ENCODE measurements around the gene DNAI7. TPM values are rescaled to one million over a fixed set of nuclear protein-coding genes. Genes with fewer than 3 reads are reported as not detected.

DNAI7 gene
- total and polyA plus RNA-seq, 2 donors = 0.42 to 1.1 TPM

- H3K27ac ChIP-seq (ENCODE audit: low read depth in 1 of 2, low read length in 1 of 2) = no peak overlapping the region
- no peaks in the 10 kb centered on the region for H3K9me3 ChIP-seq (ENCODE audit: control insufficient read depth in 2 of 2, insufficient read depth in 1 of 2, low read length in 1 of 2)
- H3K4me3 ChIP-seq (ENCODE audit: low read length in 2 of 2) = no peak overlapping the region
- 86% methylated on average over 5 of the region's 5 CpGs for WGBS
- no peaks in the 10 kb centered on the region for H3K36me3 ChIP-seq (ENCODE audit: control insufficient read depth in 2 of 2, insufficient read depth in 2 of 2, low read length in 1 of 2)
- H3K4me1 ChIP-seq (ENCODE audit: control insufficient read depth in 2 of 2, insufficient read depth in 2 of 2, low read length in 2 of 2) = no peaks in the 10 kb centered on the region
- H3K27me3 ChIP-seq (ENCODE audit: control insufficient read depth in 2 of 2, insufficient read depth in 1 of 2, low read length in 1 of 2) = no peaks in the 10 kb centered on the region
- no peak for DNase-seq (ENCODE audit: low read depth in 6 of 9, low spot score in 9 of 9)
Measured at GRCh38 chr12:25151476-25151875, 43.5 kb downstream of the DNAI7 start.

- Histone ChIP-seq H3K27me3 (ENCODE audit: control insufficient read depth in 2 of 2, insufficient read depth in 1 of 2, low read length in 1 of 2) (no peaks in the 10 kb centered on the region), H3K27ac (ENCODE audit: low read depth in 1 of 2, low read length in 1 of 2) (no peak overlapping the region), H3K4me3 (ENCODE audit: low read length in 2 of 2) (no peak overlapping the region), H3K4me1 (ENCODE audit: control insufficient read depth in 2 of 2, insufficient read depth in 2 of 2, low read length in 2 of 2) (no peaks in the 10 kb centered on the region), H3K9me3 (ENCODE audit: control insufficient read depth in 2 of 2, insufficient read depth in 1 of 2, low read length in 1 of 2) (no peaks in the 10 kb centered on the region), H3K36me3 (ENCODE audit: control insufficient read depth in 2 of 2, insufficient read depth in 2 of 2, low read length in 1 of 2) (no peaks in the 10 kb centered on the region)
- no peak for DNase-seq (ENCODE audit: low read depth in 6 of 9, low spot score in 9 of 9)
- WGBS = 97% methylated on average over 1 of the region's 1 CpG
Measured at GRCh38 chr12:25146686-25147085, 48.3 kb downstream of the DNAI7 start.

GRCh38 chr12:25135531-25136154 is 59.3 kb downstream of the DNAI7 start:
- H3K27me3 ChIP-seq (ENCODE audit: control insufficient read depth in 2 of 2, insufficient read depth in 1 of 2, low read length in 1 of 2) = no peaks in the 10 kb centered on the region
- H3K4me1 ChIP-seq (ENCODE audit: control insufficient read depth in 2 of 2, insufficient read depth in 2 of 2, low read length in 2 of 2) = no peaks in the 10 kb centered on the region
- H3K36me3 ChIP-seq (ENCODE audit: control insufficient read depth in 2 of 2, insufficient read depth in 2 of 2, low read length in 1 of 2) = no peaks in the 10 kb centered on the region
- 88% methylated on average over 6 of the region's 6 CpGs for WGBS
- no peak for DNase-seq (ENCODE audit: low read depth in 6 of 9, low spot score in 9 of 9)
- no peaks in the 10 kb centered on the region for H3K9me3 ChIP-seq (ENCODE audit: control insufficient read depth in 2 of 2, insufficient read depth in 1 of 2, low read length in 1 of 2)
- no peak overlapping the region for H3K4me3 ChIP-seq (ENCODE audit: low read length in 2 of 2)
- H3K27ac ChIP-seq (ENCODE audit: low read depth in 1 of 2, low read length in 1 of 2) = no peak overlapping the region

- Histone ChIP-seq H3K4me1 (ENCODE audit: control insufficient read depth in 2 of 2, insufficient read depth in 2 of 2, low read length in 2 of 2) (no peaks in the 10 kb centered on the region), H3K27ac (ENCODE audit: low read depth in 1 of 2, low read length in 1 of 2) (no peak overlapping the region), H3K36me3 (ENCODE audit: control insufficient read depth in 2 of 2, insufficient read depth in 2 of 2, low read length in 1 of 2) (no peaks in the 10 kb centered on the region), H3K27me3 (ENCODE audit: control insufficient read depth in 2 of 2, insufficient read depth in 1 of 2, low read length in 1 of 2) (no peaks in the 10 kb centered on the region), H3K9me3 (ENCODE audit: control insufficient read depth in 2 of 2, insufficient read depth in 1 of 2, low read length in 1 of 2) (no peaks in the 10 kb centered on the region), H3K4me3 (ENCODE audit: low read length in 2 of 2) (no peak overlapping the region)
- 96% methylated on average over 2 of the region's 2 CpGs for WGBS
- DNase-seq (ENCODE audit: low read depth in 6 of 9, low spot score in 9 of 9) = no peak
Measured at GRCh38 chr12:25131270-25131669, 63.7 kb downstream of the DNAI7 start.

- Histone ChIP-seq H3K27ac (ENCODE audit: low read depth in 1 of 2, low read length in 1 of 2) (no peak overlapping the region), H3K4me1 (ENCODE audit: control insufficient read depth in 2 of 2, insufficient read depth in 2 of 2, low read length in 2 of 2) (no peaks in the 10 kb centered on the region), H3K4me3 (ENCODE audit: low read length in 2 of 2) (no peak overlapping the region), H3K36me3 (ENCODE audit: control insufficient read depth in 2 of 2, insufficient read depth in 2 of 2, low read length in 1 of 2) (no peaks in the 10 kb centered on the region), H3K27me3 (ENCODE audit: control insufficient read depth in 2 of 2, insufficient read depth in 1 of 2, low read length in 1 of 2) (no peaks in the 10 kb centered on the region), H3K9me3 (ENCODE audit: control insufficient read depth in 2 of 2, insufficient read depth in 1 of 2, low read length in 1 of 2) (no peaks in the 10 kb centered on the region)
- DNase-seq (ENCODE audit: low read depth in 6 of 9, low spot score in 9 of 9) = peak in 7 of 9 donors; percentile 12 to 55 (median 20)
Measured at GRCh38 chr12:25130741-25131188, 64.2 kb downstream of the DNAI7 start.

GRCh38 chr12:25126746-25127145 is 68.2 kb downstream of the DNAI7 start:
- Histone ChIP-seq H3K27me3 (ENCODE audit: control insufficient read depth in 2 of 2, insufficient read depth in 1 of 2, low read length in 1 of 2) (no peaks in the 10 kb centered on the region), H3K4me3 (ENCODE audit: low read length in 2 of 2) (no peak overlapping the region), H3K36me3 (ENCODE audit: control insufficient read depth in 2 of 2, insufficient read depth in 2 of 2, low read length in 1 of 2) (no peaks in the 10 kb centered on the region), H3K27ac (ENCODE audit: low read depth in 1 of 2, low read length in 1 of 2) (no peak overlapping the region), H3K4me1 (ENCODE audit: control insufficient read depth in 2 of 2, insufficient read depth in 2 of 2, low read length in 2 of 2) (no peaks in the 10 kb centered on the region), H3K9me3 (ENCODE audit: control insufficient read depth in 2 of 2, insufficient read depth in 1 of 2, low read length in 1 of 2) (no peaks in the 10 kb centered on the region)
- no peak for DNase-seq (ENCODE audit: low read depth in 6 of 9, low spot score in 9 of 9)
- 99% methylated on average over 1 of the region's 1 CpG for WGBS

GRCh38 chr12:25126101-25126500 is 68.9 kb downstream of the DNAI7 start:
- no peak for DNase-seq (ENCODE audit: low read depth in 6 of 9, low spot score in 9 of 9)
- H3K9me3 ChIP-seq (ENCODE audit: control insufficient read depth in 2 of 2, insufficient read depth in 1 of 2, low read length in 1 of 2) = no peaks in the 10 kb centered on the region
- no peaks in the 10 kb centered on the region for H3K27me3 ChIP-seq (ENCODE audit: control insufficient read depth in 2 of 2, insufficient read depth in 1 of 2, low read length in 1 of 2)
- no peak overlapping the region for H3K4me3 ChIP-seq (ENCODE audit: low read length in 2 of 2)
- H3K27ac ChIP-seq (ENCODE audit: low read depth in 1 of 2, low read length in 1 of 2) = no peak overlapping the region
- no peaks in the 10 kb centered on the region for H3K36me3 ChIP-seq (ENCODE audit: control insufficient read depth in 2 of 2, insufficient read depth in 2 of 2, low read length in 1 of 2)
- no peaks in the 10 kb centered on the region for H3K4me1 ChIP-seq (ENCODE audit: control insufficient read depth in 2 of 2, insufficient read depth in 2 of 2, low read length in 2 of 2)

- H3K9me3 ChIP-seq (ENCODE audit: control insufficient read depth in 2 of 2, insufficient read depth in 1 of 2, low read length in 1 of 2) = no peaks in the 10 kb centered on the region
Measured at GRCh38 chr12:25124493-25124892, 70.5 kb downstream of the DNAI7 start.

GRCh38 chr12:25123126-25123525 is 71.8 kb downstream of the DNAI7 start:
- Histone ChIP-seq H3K9me3 (ENCODE audit: control insufficient read depth in 2 of 2, insufficient read depth in 1 of 2, low read length in 1 of 2) (no peaks in the 10 kb centered on the region), H3K36me3 (ENCODE audit: control insufficient read depth in 2 of 2, insufficient read depth in 2 of 2, low read length in 1 of 2) (no peaks in the 10 kb centered on the region), H3K27me3 (ENCODE audit: control insufficient read depth in 2 of 2, insufficient read depth in 1 of 2, low read length in 1 of 2) (no peaks in the 10 kb centered on the region), H3K4me1 (ENCODE audit: control insufficient read depth in 2 of 2, insufficient read depth in 2 of 2, low read length in 2 of 2) (no peaks in the 10 kb centered on the region), H3K4me3 (ENCODE audit: low read length in 2 of 2) (no peak overlapping the region), H3K27ac (ENCODE audit: low read depth in 1 of 2, low read length in 1 of 2) (no peak overlapping the region)
- WGBS = 24% methylated on average over 1 of the region's 1 CpG
- DNase-seq (ENCODE audit: low read depth in 6 of 9, low spot score in 9 of 9) = no peak

More at GRCh38 chr12:25124493-25124892, 70.5 kb downstream of the DNAI7 start:
- no peak for DNase-seq (ENCODE audit: low read depth in 6 of 9, low spot score in 9 of 9)
- Histone ChIP-seq H3K36me3 (ENCODE audit: control insufficient read depth in 2 of 2, insufficient read depth in 2 of 2, low read length in 1 of 2) (no peaks in the 10 kb centered on the region), H3K27me3 (ENCODE audit: control insufficient read depth in 2 of 2, insufficient read depth in 1 of 2, low read length in 1 of 2) (no peaks in the 10 kb centered on the region), H3K4me1 (ENCODE audit: control insufficient read depth in 2 of 2, insufficient read depth in 2 of 2, low read length in 2 of 2) (no peaks in the 10 kb centered on the region), H3K4me3 (ENCODE audit: low read length in 2 of 2) (no peak overlapping the region), H3K27ac (ENCODE audit: low read depth in 1 of 2, low read length in 1 of 2) (no peak overlapping the region)

- Histone ChIP-seq H3K36me3 (ENCODE audit: control insufficient read depth in 2 of 2, insufficient read depth in 2 of 2, low read length in 1 of 2) (no peaks in the 10 kb centered on the region), H3K4me1 (ENCODE audit: control insufficient read depth in 2 of 2, insufficient read depth in 2 of 2, low read length in 2 of 2) (no peaks in the 10 kb centered on the region), H3K4me3 (ENCODE audit: low read length in 2 of 2) (no peak overlapping the region), H3K27me3 (ENCODE audit: control insufficient read depth in 2 of 2, insufficient read depth in 1 of 2, low read length in 1 of 2) (no peaks in the 10 kb centered on the region), H3K27ac (ENCODE audit: low read depth in 1 of 2, low read length in 1 of 2) (no peak overlapping the region), H3K9me3 (ENCODE audit: control insufficient read depth in 2 of 2, insufficient read depth in 1 of 2, low read length in 1 of 2) (no peaks in the 10 kb centered on the region)
- no peak for DNase-seq (ENCODE audit: low read depth in 6 of 9, low spot score in 9 of 9)
- WGBS = 98% methylated on average over 3 of the region's 3 CpGs
Measured at GRCh38 chr12:25121916-25122315, 73.0 kb downstream of the DNAI7 start.
